LHCN-M2 (cell line): ENCODE measurements around the gene ZFYVE28. TPM values are rescaled to one million over a fixed set of nuclear protein-coding genes. Genes with fewer than 3 reads are reported as not detected.

Source experiments
- DNase-seq: peaks from one replicate; pipeline ENCODE4 v3.0.0-alpha.2; 2012; ENCODE audit warnings: low read depth
- total RNA-seq: library from RNA; depleted of rRNA; stranded (reverse); fragments of >200 nt; gene quantifications from 2 replicates; pipeline ENCODE4 v1.2.3, GENCODE V29; 2014

ZFYVE28 gene
- total RNA-seq, 1 experiment from 2014 or later = 2.1 TPM

DNA sequence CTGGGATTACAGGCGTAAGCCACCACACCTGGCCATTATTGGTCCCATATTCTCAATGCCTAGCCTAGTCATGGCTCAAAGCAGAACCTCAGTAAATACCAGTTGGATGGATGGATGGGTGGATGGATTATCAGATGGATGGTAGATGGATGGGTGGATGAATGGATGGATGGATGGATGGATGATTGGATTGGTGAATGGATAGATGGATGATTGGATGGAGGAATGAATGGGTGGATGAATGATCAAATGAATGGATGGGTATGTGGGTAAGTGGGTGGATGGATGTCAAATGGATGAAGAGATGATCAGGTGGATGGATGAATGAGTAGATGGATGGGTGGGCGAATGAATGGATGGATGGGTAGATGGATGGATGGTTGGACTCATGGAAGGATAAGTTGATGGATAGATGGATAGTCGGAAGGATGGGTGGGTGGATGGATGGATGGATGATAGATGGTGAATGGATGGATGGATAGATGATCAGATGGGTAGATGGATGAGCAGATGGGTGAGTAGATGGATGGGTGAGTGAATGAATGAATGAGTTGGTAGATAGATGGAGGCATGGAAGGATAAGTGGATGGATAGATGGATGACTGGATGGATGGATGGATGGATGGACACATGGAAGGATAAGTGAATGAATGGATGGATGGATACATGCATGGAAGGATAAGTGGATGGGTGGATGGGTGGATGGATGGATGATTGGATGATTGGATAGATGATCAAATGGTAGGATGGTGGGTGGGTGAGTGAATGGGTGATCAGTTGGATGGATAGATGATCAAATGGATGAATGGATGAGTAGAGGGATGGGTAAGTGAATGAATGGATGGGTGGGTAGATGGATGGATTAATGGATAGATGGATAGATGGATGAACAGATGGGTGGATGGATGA is 28.5 kb upstream of the ZFYVE28 start:
- no peak for DNase-seq

DNA sequence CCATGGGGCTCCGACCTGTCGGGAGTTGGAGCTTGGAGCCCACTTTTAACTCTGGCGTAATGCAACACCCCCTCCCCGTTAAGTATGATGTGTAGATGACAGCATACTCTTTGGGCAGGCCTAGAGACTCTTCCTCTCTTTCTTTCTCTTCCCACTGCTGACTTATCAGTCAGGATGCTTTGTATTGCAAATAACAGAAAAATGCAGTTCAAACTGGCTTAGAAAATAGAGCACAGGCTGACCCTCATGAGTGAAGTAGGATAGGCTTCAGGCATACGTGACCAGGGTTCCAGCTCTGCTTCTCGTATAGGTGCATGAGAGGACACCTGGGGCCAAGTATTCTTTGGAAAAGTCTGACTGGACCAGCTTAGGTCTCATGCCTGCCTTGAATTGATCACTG is 27.1 kb upstream of the ZFYVE28 start:
- DNase-seq = no peak

DNA sequence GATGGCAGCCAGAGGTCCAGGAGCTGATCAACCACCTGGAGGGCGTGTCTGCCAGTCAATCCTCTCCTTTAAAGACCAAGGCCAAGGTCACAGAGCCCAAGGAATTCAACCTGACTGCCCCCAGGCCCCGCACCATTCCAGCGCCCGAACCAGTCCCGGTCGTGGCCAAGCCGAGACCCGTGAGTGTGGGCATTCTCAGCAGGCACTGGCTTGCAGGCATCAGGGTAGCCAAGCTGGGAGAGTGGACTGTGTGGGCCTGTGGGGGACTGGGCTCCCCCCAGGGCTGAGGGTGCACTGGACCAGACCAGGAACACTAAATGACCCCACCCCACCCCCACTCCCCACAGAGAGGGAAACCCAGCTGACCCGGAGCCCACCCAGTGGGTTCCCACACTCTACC is 26.7 kb upstream of the ZFYVE28 start:
- no peak for DNase-seq

DNA sequence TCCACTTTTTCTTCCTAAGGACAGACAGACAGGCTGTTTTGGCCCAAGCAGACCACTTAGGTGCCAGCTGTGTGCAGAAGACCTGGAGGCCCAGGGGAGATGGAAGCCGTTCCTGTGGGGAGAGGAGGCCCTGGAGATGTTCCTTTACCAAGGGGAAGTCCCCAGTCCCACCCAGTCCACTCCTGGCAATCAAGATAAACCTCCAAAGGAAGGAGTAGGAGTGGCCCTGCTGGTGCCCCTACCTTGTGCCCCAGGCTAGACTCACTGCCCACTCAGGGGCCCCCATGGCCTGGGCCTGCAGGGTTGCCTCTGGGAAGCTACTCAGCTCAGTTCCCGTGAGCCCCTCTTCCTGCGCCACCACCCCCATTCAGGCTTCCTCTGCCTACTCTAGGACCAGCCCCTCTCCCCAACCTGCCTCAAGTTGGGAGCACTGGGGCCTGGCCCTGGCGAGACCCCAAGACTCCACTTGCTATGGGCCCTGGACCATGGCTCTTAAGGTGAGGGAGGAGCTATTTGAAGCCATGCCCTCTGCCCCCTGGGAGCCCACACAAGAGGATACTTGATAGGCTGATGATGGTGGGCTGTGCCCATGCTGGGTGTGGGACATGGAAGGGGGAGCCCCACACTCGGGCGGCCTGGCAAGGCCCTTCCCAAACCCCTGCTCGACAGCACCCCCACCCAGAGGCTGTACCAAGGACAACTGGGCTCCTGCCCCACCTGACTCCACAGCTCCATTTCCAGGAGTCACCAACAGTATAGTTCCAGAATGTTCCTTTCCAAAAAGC is 25.7 kb upstream of the ZFYVE28 start:
- no peak for DNase-seq

DNA sequence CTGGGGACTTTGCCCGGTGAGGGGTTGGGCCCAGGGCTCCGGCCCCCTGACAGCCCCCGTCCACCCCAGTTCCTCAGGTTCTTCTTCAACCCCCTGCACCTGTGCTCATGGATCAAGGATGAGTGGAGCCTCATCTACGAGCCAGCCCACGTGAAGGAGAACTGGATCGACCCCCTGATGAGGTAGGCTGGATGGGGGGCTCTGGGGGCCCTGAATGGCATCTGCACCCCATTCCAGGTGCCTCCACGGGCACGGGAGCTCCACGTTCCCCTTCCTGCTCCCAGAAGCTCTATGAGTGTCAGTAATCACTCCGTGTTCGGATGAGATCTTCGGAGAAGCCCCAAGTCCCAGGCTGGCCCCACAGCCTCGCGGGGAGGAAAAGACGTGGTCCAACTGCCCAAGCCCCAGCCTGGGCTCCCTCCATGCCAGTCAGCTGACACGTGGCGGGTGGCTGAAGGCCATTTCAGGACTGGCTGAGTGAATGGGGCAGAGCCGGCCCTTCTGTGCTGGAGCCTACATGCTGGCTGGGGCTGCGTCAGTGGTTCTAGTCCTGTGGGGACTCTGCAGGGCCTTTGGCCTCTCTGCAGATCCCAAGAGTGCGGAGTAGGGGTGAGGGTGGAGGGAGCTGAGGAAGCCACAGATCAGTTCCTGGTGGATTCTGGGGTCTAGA is 24.8 kb upstream of the ZFYVE28 start:
- no peak for DNase-seq

DNA sequence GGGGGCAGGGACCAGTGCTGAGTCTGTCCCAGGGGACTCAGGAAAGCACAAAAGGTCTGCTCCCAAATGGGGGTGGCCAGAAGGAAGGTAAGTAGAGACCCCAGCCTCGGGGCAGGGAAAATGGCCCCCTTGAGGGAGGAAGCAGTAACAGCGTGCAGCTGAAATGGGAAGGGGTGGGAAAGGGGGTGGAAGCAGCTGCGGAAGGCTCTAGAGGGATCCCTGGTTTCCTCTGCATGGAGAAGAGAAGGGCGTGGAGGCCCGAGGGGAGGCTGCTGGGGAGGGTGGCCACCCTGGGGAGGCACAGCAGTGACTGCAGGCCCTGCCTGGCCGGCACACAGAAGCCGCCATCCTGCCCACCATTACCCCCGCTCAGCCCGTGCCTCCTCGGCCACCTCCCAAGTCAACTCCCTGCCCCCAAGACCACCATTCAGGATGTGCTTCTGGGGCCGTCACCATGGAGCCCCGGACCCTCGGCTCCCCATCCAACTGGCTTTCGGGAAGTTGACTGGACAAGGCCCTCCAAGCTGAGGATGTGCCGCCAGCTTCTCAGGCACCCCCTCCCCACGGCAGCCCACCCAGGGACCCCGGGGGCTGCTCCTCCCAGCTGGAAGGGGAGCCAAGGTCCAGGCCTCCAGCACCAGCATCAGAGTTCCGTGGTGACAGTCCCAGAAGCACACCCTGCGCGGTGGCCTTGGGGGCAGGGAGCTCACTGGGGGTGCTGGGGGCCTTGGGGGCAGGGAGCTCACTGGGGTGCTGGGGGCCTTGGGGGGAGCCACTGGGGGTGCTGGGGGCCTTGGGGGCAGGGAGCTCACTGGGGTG is 23.9 kb upstream of the ZFYVE28 start:
- no peak for DNase-seq

DNA sequence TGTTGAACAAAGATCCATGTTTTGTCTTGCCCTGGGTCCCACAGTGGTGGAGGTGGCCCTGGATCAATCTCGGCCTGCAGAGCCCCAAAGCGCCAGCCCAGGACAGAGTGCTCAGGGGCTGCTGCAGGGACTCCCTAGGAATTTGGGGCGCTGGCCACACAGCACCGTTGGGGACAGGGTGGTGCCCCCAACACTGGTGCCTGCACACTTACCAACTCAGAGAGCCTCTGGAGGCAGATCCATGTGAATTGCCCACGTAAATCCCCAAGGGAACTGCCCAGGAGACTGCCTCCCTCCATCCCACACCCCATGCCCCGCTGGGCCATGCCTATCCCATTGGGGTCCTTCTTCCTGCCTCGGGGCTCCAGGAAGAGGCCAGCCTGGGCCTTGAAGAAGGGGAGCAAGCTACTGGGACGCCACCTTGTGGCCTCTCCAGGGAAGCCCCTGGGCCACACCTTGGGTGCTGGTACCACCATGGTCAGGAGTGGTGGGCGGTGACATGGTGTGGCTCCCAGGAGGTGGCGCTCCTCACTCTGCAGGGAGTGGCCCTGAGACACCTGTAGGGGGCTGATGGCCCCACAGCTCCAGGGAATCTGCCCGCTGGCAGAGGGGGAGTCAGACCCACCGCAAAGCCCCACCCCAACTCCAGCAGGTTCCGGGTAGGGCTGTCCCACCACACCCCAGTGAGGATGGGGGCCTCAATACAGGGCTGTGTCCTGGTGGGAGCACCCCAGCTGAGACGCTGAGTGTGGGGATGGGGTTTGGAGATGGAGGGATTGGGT is 23.1 kb upstream of the ZFYVE28 start:
- peak; percentile 47 for DNase-seq

DNA sequence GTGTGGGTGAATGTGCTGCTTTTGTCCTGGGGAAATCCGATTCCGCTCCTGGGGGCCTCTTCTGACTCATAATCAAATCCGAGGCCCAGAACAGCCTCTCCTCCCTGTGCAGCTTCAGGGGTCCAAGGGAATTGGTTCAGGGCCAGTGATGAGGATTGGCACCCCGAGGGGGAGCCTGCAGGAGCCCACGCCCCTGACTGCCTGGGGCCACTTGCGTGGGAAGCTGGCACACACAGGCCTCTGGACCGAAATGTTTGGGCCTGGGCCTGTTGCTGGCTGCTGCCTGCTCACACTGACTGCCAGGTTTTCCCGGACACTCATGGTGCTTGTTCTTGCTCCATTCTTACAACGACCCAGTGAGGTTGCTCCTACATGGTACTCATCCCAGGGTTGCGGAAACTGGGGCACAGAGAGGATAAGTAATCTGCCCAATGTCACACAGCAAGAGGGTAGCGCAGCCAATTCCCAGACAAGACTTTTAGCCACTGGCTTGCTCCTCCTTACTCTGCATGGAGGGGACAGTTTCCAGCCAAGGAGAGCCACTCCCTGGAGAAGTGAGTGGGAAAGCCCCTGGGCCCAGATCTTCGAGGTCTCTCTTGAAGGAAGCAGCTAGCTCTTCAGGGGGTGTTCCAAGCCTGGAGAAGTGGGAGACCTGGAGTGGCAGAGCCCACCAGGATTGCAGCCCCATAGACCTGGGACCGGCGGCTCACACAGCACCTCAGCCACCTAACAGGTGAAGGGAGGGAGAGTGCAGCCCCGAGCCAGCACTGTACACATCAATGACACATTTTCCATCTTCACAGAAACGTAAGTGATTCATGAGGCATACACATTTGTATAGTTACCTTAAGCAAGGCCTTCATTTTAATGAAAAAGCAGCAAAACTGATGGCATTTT is 20.6 kb upstream of the ZFYVE28 start:
- no peak for DNase-seq

DNA sequence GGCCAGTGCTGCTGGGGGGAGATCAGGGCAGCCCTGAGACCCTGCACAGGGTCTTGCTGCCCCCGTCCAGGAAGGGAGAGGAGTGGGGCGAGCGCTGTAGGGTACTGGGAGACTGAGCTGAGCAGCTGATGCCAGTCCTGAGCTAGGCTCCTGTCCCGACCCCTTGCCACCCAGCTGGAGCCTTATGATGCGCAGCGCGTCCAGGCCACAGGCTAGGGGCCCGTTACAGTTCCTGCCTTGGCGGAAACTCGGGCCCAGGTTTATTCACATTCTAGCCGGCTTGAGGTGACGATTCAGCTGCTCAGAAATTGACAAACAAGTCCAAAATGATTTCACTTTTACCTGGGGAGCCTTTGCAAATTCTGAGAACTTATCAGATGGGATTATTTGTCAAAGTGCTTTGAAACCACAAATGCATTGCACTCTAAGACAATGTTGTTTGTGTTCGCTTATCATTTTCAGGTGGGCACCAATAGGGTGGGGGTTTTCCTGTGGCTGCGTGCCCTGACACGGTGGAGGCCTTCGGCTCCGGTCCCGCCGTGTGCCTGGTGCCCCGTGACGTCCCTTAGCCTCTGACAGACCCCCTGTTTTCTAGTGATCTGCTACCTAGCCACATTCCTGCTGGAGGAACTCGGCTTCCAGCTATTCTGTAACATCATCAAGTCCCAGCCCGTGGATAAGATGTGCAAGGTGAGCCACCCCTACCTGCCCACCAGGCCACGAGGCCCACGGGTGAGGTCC is 19.2 kb upstream of the ZFYVE28 start:
- DNase-seq = no peak

DNA sequence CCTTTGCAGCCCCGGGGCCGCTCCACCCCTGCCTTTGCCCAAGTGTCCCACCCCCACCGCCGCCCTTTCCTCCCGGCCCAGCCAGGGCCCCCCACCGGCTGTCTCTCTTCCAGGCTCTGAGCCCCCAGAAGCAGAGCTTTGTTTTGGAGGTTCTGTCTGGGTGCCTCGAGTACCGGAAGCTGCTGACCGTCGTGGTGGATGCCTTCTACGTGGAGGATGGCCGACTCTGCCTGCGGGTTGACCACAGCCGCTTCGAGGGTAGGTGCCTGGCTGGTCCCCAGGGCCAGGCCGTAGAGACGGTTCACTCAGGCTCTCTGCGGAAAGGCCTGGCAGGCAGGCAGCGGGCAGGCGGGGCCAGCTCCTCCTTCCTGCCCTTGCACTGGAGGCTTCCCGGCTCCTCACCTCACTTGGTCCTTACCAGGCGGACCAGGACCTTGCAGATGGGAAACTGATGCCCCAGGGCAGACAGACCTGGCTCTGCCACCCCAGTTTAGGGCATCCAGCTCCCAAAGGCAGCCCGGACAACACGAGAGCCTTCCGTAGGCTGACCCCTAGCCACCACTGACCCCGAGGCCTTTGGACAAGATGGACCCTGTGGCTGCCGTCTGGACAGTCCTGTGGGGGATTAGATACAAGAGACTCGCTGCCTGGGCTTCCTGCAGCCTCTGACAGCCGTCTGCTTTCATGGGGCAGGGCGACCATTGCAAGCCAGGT is 18.5 kb upstream of the ZFYVE28 start:
- DNase-seq = no peak

DNA sequence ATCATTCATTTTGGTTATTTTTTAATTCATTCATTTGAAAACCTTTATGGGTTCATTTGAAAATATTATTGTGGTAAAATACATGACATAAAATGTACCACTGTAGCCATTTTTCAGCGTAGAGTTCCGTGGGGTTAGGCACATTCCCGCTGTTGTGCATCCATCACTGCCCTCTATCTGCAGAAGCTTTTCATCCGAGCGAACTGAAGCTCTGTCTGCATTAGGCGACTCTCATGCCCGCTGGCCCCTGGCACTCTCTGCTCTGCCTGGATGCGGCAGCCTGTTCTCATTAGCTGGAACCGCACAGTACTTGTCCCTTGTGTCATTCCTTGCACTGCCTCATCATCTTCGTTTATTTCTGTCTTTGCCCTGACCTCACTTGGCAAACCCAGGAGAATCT is 17.9 kb upstream of the ZFYVE28 start:
- DNase-seq = peak; percentile 30

DNA sequence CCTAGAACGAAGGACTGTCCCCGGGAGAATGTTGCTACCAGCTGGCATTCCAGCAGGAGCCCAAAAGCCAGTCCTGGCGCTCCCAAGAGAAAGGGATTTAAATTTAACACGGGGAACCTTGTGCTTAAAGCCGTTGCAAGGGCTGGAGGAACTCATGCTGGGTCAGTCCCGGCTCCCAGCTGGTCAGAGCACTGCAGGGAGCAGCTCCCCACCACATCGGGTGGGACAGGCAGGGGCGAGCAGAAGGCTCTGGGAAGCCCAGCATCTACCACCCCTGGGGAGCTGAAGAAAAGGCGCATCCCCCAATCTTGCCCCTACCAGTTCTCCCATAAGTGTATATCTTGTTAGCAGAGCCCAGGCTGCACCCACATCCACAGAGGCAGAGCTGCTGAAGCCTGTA is 16.0 kb upstream of the ZFYVE28 start:
- no peak for DNase-seq

DNA sequence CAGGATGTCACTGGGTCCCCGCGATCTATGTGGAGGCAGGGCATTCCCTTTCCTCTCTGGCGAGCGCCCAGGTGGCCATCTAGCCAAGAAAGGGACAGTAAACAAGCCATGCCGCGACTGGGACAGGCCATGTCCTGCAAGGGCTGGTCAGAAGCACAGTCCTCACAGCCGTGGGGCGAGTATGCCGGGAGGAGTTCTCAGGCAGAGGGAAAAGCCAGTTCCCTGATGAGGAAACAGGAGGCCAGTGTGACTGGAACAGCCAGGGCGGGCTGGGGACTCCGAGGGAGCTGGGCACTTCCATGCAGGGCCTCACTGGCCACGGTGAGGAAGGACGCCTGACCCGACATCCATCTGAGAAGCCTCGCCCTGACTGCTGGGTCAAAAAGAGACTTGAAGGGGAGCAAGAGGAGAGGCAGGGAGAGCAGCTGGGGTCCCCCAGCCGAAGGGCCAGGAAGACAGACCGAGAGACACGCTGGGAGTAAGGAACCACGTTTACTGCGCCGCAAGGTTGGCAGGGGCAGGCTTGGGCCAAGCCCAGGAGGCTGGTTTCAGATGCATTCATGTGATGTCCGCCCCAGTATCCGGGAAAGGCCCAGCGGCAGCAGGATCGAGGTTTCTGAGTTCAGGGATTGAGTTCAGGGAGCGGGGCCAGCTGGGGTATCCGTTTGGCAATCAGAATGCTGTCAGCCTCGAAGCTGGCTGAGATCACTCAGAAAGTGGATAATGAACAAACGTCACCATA is 15.3 kb upstream of the ZFYVE28 start:
- DNase-seq = no peak

DNA sequence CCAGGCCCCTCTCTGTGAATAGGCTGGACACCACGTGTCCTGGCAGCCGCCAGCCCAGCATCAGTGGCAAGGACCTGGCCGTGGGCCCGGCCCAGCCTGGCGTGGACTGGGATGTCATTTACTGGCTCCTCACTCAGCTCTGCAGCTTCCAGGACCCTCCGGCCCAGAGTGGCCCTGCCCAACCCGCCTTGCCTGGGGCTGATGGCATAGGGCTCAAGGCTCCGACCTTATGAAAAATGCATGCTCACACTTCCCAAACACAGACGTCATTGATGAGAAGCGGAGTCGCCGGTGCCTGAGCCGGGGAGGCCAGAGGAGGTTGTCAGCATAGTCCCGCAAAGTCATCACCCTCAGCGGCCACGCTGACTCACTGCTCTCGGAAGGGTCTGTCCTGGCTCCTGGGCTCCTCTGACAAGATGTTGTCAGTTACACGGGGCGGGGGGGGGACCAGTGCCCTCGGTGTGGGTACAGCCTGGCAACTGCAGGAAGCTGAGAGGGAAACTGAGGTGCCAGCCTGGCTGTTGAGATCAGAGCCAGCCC is 14.6 kb upstream of the ZFYVE28 start:
- peak; percentile 29 for DNase-seq

DNA sequence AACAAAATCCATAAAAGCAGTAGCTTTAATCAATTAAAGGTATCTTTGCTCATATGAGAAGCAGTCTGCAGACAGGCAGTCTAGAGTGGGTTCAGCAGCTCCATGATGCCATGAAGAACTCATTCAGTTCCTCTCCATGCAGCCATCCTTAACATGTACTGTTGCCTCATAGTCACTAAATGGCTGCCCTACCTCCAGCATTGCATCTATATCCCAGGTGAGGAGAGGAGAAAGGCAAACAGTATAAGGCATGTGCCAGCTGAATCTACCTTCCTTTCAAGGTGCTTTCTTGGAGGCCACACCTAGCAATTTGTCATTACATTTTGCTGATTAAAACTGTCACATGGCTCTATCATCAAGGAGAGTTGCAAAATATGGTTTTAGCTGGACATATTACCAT is 13.6 kb upstream of the ZFYVE28 start:
- DNase-seq = no peak

DNA sequence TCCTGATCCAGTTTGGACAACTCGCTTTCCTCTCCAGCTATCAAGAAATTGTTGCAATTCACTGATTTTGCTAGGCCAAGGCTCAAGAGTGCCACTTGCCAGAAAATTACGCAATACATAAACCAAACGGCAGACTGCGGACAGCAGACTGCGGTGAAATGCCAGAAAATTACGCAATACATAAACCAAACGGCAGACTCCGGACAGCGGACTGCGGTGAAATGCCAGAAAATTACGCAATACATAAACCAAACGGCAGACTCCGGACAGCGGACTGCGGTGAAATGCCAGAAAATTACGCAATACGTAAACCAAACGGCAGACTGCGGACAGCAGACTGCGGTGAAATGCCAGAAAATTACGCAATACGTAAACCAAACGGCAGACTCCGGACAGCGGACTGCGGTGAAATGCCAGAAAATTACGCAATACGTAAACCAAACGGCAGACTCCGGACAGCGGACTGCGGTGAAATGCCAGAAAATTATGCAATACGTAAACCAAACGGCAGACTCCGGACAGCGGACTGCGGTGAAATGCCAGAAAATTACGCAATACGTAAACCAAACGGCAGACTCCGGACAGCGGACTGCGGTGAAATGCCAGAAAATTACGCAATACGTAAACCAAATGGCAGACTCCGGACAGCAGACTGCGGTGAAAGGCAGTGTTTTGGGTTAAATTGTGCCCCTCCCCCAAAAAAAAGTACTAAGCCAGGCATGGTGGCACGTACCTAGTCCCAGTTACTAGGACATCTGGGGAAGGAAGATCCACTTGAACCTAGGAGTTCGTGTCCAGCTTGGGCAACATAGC is 11.7 kb upstream of the ZFYVE28 start:
- peak; percentile 34 for DNase-seq
